AG04450 (cell line): Measurements from ENCODE around the gene PYY. TPM values are rescaled to one million over a fixed set of nuclear protein-coding genes. Genes with fewer than 3 reads are reported as not detected.
"Not testable (repeated sequence)": the region's sequence is repeated elsewhere in the genome, so short reads cannot be mapped to it uniquely, and the experiment has no call there.

Source experiments
- CTCF ChIA-PET: fragments of 300-600, 350-600 bp; formaldehyde crosslinking; extraction: SDS; loops from one replicate; lab custom pipeline; 2022; ENCODE audit warnings: antibody characterized with exemption, inconsistent platforms; lab: Charles Lee
- POLR2A ChIA-PET: fragments of 350-600 bp; formaldehyde crosslinking; extraction: SDS; loops from one replicate; lab custom pipeline; 2021; ENCODE audit warnings: antibody characterized with exemption, inconsistent platforms; lab: Yijun Ruan, JAX
- DNase-seq: peaks from one replicate; pipeline ENCODE4 v3.0.0-alpha.2; 2011; ENCODE audit warnings: low read depth, low spot score
- H3K27ac ChIP-seq: one replicate; pipeline ENCODE4 v1.5.1; 2012; ENCODE audit warnings: low read depth, low read length, control low read depth
- H3K27me3 ChIP-seq: one replicate; pipeline ENCODE4 v1.6.0; 2012; ENCODE audit warnings: low read length; ENCODE audit not compliant: control insufficient read depth, insufficient read depth
- H3K4me3 ChIP-seq: 2 replicates; pipeline ENCODE4 v1.5.1; 2011; ENCODE audit warnings: mild to moderate bottlenecking, low read depth, low read length, control low read depth
- H3K9me3 ChIP-seq: 2 replicates; pipeline ENCODE4 v1.5.1; 2012; ENCODE audit warnings: low read length; ENCODE audit not compliant: control insufficient read depth, insufficient read depth
- polyA plus RNA-seq: library from polyadenylated mRNA; depleted of rRNA; stranded (reverse); fragments of >200 nt; gene quantifications from 2 replicates; pipeline ENCODE4 v1.2.3, GENCODE V29; 2011
- TF ChIP-seq, protein P1 (sequence below): IDR thresholded peaks from 2 replicates; pipeline ENCODE4 v1.5.1; 2011; ENCODE audit warnings: low read depth, low read length, control low read depth, inconsistent platforms

PYY gene
- polyA plus RNA-seq, 1 experiment: not detected

DNA sequence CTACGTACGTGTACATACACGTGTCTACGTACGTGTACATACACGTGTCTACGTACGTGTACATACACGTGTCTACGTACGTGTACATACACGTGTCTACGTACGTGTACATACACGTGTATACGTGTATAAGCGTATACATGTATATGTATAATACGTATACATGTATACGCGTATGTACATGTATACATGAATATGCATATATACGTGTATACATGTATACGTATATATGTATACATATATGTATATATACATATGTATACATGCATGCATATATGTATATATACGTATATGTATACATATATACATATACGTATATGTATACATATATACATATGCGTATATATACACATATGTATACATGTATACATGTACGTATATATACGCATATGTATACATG is 22.2 kb upstream of the PYY start:
- ChIA-PET CTCF (no interaction called here), POLR2A (no interaction called here)
- Histone ChIP-seq H3K9me3 (no peaks in the 10 kb centered on the region), H3K4me3 (no peak overlapping the region), H3K27ac (no peak overlapping the region), H3K27me3 (peaks cover 37% of the 10 kb centered on the region)
- DNase-seq: no peak
- TF ChIP-seq, protein P1, sequence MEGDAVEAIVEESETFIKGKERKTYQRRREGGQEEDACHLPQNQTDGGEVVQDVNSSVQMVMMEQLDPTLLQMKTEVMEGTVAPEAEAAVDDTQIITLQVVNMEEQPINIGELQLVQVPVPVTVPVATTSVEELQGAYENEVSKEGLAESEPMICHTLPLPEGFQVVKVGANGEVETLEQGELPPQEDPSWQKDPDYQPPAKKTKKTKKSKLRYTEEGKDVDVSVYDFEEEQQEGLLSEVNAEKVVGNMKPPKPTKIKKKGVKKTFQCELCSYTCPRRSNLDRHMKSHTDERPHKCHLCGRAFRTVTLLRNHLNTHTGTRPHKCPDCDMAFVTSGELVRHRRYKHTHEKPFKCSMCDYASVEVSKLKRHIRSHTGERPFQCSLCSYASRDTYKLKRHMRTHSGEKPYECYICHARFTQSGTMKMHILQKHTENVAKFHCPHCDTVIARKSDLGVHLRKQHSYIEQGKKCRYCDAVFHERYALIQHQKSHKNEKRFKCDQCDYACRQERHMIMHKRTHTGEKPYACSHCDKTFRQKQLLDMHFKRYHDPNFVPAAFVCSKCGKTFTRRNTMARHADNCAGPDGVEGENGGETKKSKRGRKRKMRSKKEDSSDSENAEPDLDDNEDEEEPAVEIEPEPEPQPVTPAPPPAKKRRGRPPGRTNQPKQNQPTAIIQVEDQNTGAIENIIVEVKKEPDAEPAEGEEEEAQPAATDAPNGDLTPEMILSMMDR: no peak

DNA sequence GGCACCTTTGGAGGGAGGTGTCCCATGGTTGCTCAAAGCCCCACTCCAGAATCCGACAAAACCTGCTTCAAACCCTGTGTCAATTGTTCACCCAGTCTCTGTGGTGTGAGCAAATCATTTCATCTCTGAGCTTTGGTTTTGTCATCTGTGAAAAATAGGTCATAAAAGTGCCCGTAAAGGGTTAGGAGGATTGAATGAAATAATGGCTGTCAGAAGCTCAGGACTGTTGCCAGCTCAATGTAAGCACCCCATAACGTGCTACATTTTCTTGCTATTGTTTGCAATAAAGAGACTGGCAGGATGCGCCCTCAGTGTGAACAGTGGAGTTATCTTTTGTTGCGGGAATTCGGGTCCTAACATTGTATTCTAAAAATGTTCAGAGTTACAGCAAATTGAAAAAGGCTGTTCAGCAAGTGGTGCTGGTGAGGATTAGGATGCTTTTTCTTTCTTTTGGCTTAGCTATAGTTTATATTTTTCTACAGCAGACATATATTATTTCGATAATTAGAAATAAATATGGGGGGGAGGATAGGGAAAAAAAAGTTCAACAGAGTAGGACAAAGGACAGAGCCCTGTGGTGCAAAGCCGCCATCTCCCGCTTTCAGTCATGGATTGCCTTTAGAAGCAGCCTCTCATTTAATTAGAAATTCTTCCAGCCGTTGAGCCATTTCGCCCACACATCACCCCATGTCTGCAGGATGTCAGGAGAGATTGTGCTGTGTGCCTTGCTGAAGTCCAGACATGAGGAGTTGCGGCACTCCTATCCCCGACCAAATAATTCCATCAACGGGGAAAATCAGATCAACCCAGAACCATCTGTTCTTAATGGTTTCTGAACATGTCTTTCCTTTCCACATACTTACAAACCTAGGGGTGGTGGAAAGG is 20.9 kb upstream of the PYY start:
- Histone ChIP-seq H3K27me3 (peaks cover 31% of the 10 kb centered on the region), H3K9me3 (no peaks in the 10 kb centered on the region), H3K27ac (no peak overlapping the region), H3K4me3 (no peak overlapping the region)
- ChIA-PET CTCF (interaction anchor here (0.7 to 1.1 kb wide), 2 partner anchors 30 to 77 kb away, joined by 3 to 4 read pairs; no protein-coding TSS in a partner anchor), POLR2A (no interaction called here)
- no peak for DNase-seq
- TF ChIP-seq, protein P1: no peak

DNA sequence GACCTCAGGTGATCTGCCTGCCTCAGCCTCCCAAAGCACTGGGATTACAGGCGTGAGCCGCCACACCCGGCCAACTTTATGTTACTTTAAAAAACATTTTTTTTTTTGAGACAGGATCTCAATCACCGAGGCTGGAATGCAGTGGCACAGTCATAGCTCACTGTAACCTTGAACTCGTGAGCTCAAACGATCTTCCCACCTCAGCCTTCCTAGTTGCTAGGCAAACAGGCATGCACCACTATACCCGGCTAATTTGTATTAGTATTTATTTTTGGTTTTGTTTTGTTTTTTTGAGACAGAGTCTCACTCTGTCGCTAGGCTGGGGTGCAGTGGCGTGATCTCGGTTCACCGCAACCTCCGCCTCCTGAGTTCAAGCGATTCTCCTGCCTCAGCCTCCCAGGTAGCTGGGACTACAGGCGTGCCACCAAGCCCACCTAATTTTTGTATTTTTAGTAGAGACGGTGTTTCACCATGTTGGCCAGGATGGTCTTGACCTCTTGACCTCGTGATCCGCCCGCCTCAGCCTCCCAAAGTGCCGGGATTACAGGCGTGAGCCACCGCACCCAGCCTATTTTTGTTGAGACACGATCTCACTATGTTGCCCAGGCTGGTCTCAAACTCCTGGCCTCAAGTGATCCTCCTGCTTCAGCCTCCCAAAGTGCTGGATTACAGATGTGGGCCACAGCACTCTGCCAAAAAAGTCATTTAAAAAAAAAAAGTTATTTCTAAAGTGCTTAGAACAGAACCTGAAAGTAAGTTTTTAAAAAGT is 18.9 kb upstream of the PYY start:
- peaks cover 19% of the 10 kb centered on the region for H3K27me3 ChIP-seq
- CTCF ChIA-PET: interaction anchor here (0.7 to 2.3 kb wide), 3 partner anchors 22 to 207 kb away, joined by 3 to 13 read pairs (median 3); partner anchors contain the start of gene PPY
- H3K9me3 ChIP-seq, POLR2A ChIA-PET, H3K4me3 ChIP-seq, H3K27ac ChIP-seq, DNase-seq: not testable (repeated sequence)

DNA sequence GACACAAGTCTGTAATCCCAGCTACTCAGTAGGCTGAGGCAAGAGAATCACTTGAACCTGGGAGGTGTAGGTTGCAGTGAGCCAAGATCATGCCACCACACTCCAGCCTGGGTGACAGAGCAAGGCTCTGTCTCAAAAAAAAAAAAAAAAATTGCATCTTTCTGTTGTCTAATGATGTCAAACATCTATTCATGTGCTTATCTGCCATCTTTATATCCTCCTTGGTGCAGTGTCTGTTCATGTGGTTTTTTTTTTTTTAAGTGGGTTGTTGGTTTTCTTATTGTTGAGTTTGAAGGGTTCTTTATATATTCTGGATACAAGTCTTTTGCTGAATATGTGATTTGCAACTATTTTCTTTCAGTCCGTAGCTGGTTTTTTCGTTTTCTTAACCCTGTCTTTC is 17.7 kb upstream of the PYY start:
- H3K9me3 ChIP-seq, DNase-seq, POLR2A ChIA-PET, H3K27ac ChIP-seq, H3K4me3 ChIP-seq: not testable (repeated sequence)
- peaks cover 21% of the 10 kb centered on the region for H3K27me3 ChIP-seq
- CTCF ChIA-PET: interaction anchor here (0.5 to 2.3 kb wide), 6 partner anchors 8 to 205 kb away, joined by 3 to 13 read pairs (median 3); partner anchors contain the start of gene PPY

DNA sequence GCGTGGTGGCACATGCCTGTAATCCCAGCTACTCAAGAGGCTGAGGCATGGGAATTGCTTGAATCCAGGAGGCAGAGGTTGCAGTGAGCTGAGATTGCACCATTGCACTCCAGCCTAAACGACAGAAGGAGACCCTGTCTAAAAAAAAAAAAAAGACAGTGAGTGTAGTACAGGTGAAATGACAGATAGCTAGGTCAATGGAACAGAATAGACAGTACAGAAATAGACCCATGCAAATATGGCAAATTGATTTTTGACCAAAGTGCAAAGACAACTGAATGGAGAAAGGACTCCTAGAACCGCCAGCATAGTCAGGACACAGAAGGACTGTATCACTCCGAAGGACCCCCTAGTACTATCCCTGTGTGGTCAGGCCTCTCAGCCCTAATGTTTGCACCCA is 16.6 kb upstream of the PYY start:
- POLR2A ChIA-PET: interaction anchor here (0.6 to 0.8 kb wide), 2 partner anchors 45 to 443 kb away, joined by 5 to 7 read pairs; no protein-coding TSS in a partner anchor
- CTCF ChIA-PET: interaction anchor here (0.6 to 0.7 kb wide), 2 partner anchors 27 to 30 kb away, joined by 4 to 5 read pairs; partner anchors contain the start of gene PPY
- DNase-seq: no peak
- H3K4me3 ChIP-seq: no peak overlapping the region
- peaks cover 25% of the 10 kb centered on the region for H3K27me3 ChIP-seq
- H3K9me3 ChIP-seq: no peaks in the 10 kb centered on the region
- TF ChIP-seq, protein P1: no peak
- no peak overlapping the region for H3K27ac ChIP-seq
